HEK293 (cell line): ENCODE data around the gene SEC16A.

Source experiments
- CTCF ChIA-PET: fragments of 350-600 bp; formaldehyde crosslinking; extraction: SDS; loops from one replicate; lab custom pipeline; 2021; ENCODE audit warnings: antibody characterized with exemption; lab: Yijun Ruan, JAX
- POLR2A ChIA-PET: fragments of 300-600 bp; formaldehyde crosslinking; extraction: SDS; loops from one replicate; lab custom pipeline; 2020; ENCODE audit warnings: antibody characterized with exemption, inconsistent platforms; lab: Yijun Ruan, JAX
- H3K27ac ChIP-seq: fragments of 200-500 bp; sonication (Bioruptor generic); 2 replicates; pipeline ENCODE4 v1.5.1; 2014; ENCODE audit warnings: low read depth, low read length, control low read depth, inconsistent platforms; ENCODE audit errors: extremely low read depth
- H3K36me3 ChIP-seq, 2 experiments: fragments of 200-500 bp in 1 of 2; sonication (Bioruptor generic) in 1 of 2; 1 replicate in 1 of 2; 2 replicates in 1 of 2; pipeline ENCODE4 v1.5.1; 2014 to 2017; ENCODE audit warnings: inconsistent platforms in 2 of 2, low read length in 2 of 2; ENCODE audit not compliant: control insufficient read depth in 2 of 2, insufficient read depth in 1 of 2
- H3K4me1 ChIP-seq: fragments of 200-500 bp; sonication (Bioruptor generic); 2 replicates; pipeline ENCODE4 v1.5.1; 2014; ENCODE audit warnings: mild to moderate bottlenecking, low read length, inconsistent platforms; ENCODE audit not compliant: control insufficient read depth, insufficient read depth
- H3K4me3 ChIP-seq: 2 replicates; pipeline ENCODE4 v1.5.1; 2011; ENCODE audit warnings: low read depth, mild to moderate bottlenecking, control low read depth, low read length, moderate library complexity
- H3K9me3 ChIP-seq: fragments of 200-500 bp; sonication (Bioruptor generic); 2 replicates; pipeline ENCODE4 v1.5.1; 2014; ENCODE audit warnings: low read depth, low read length, inconsistent platforms; ENCODE audit not compliant: control insufficient read depth, insufficient read depth
- GLIS1 ChIP-seq: fragments of 450-650 bp; formaldehyde crosslinking; IDR thresholded peaks from 2 replicates; pipeline ENCODE4 v1.5.1; 2016; ENCODE audit warnings: missing biosample characterization, missing genetic modification characterization
- GLIS2 ChIP-seq: fragments of 450-650 bp; formaldehyde crosslinking; IDR thresholded peaks from 2 replicates; pipeline ENCODE4 v1.5.1; 2016; ENCODE audit warnings: missing biosample characterization, missing genetic modification characterization
- KLF10 ChIP-seq: fragments of 450-650 bp; IDR thresholded peaks from 2 replicates; pipeline ENCODE4 v1.5.1; 2018; ENCODE audit warnings: missing biosample characterization, mild to moderate bottlenecking, missing genetic modification characterization
- KLF8 ChIP-seq: fragments of 450-650 bp; formaldehyde crosslinking; IDR thresholded peaks from 2 replicates; pipeline ENCODE4 v1.5.1; 2016; ENCODE audit warnings: missing biosample characterization, missing genetic modification characterization
- PBX3 ChIP-seq: sonication (generic); formaldehyde crosslinking; IDR thresholded peaks from 2 replicates; pipeline ENCODE4 v1.8.1; 2022; ENCODE audit warnings: mild to moderate bottlenecking, moderate library complexity, missing genetic modification reagents
- PRDM10 ChIP-seq: fragments of 450-650 bp; formaldehyde crosslinking; IDR thresholded peaks from 2 replicates; pipeline ENCODE4 v1.5.1; 2016; ENCODE audit warnings: missing biosample characterization, missing genetic modification characterization
- ZFP69B ChIP-seq: fragments of 450-650 bp; formaldehyde crosslinking; IDR thresholded peaks from 2 replicates; pipeline ENCODE4 v1.5.1; 2016; ENCODE audit warnings: missing biosample characterization, missing genetic modification characterization
- ZNF10 ChIP-seq: fragments of 450-650 bp; formaldehyde crosslinking; IDR thresholded peaks from 2 replicates; pipeline ENCODE4 v1.5.1; 2017; ENCODE audit warnings: missing biosample characterization, missing genetic modification characterization
- ZNF423 ChIP-seq: fragments of 450-650 bp; formaldehyde crosslinking; IDR thresholded peaks from 2 replicates; pipeline ENCODE4 v1.5.1; 2016; ENCODE audit warnings: missing biosample characterization, missing genetic modification characterization
- ZNF629 ChIP-seq: fragments of 450-650 bp; formaldehyde crosslinking; IDR thresholded peaks from 2 replicates; pipeline ENCODE4 v1.5.1; 2017; ENCODE audit warnings: missing biosample characterization, missing genetic modification characterization
- ZNF658 ChIP-seq: fragments of 450-650 bp; formaldehyde crosslinking; IDR thresholded peaks from 2 replicates; pipeline ENCODE4; 2016; ENCODE audit warnings: missing biosample characterization, missing genetic modification characterization
- ZNF791 ChIP-seq: fragments of 450-650 bp; formaldehyde crosslinking; IDR thresholded peaks from 2 replicates; pipeline ENCODE4 v1.5.1; 2016; ENCODE audit warnings: missing biosample characterization, missing genetic modification characterization
- ZSCAN30 ChIP-seq: fragments of 450-650 bp; IDR thresholded peaks from 2 replicates; pipeline ENCODE4 v1.5.1; 2018; ENCODE audit warnings: missing biosample characterization, mild to moderate bottlenecking, missing genetic modification characterization, moderate library complexity
- TF ChIP-seq, protein P1 (sequence below): fragments of 450-650 bp; formaldehyde crosslinking; IDR thresholded peaks from 2 replicates; pipeline ENCODE4 v1.5.1; 2016; ENCODE audit warnings: missing biosample characterization, missing genetic modification characterization
- TF ChIP-seq, protein P2 (sequence below): fragments of 450-650 bp; formaldehyde crosslinking; conservative IDR thresholded peaks from 2 replicates; pipeline ENCODE4 v1.5.1; 2016; ENCODE audit warnings: low read depth, missing biosample characterization, missing genetic modification characterization
- TF ChIP-seq, protein P3 (sequence below): fragments of 450-650 bp; formaldehyde crosslinking; conservative IDR thresholded peaks from 2 replicates; pipeline ENCODE4 v1.5.1; 2016; ENCODE audit warnings: low read depth, missing biosample characterization, missing genetic modification characterization

SEC16A gene

GRCh38 chr9:136484153-136485048 is 1.6 kb upstream of the SEC16A start:
- peak overlapping the region; percentile 57 for H3K4me3 ChIP-seq
- TF ChIP-seq ZNF10 (tag by site-specific recombination) (peak; percentile 19; the same call in 1 of the 2 replicates), ZNF658 (tag by site-specific recombination) (no peak), PRDM10 (tag by site-specific recombination) (peak; percentile 79)
- POLR2A ChIA-PET = interaction anchor here (1.0 to 2.1 kb wide), 7 partner anchors 75 to 243 kb away, joined by 3 to 8 read pairs (median 5); partner anchors contain the start of genes AGPAT2 and DNLZ
- CTCF ChIA-PET = interaction anchor here (0.6 to 9.1 kb wide), 33 partner anchors 17 to 675 kb away, joined by 3 to 360 read pairs (median 4); no protein-coding TSS in a partner anchor
- peaks cover 0 to 8% of the 10 kb centered on the region in 2 experiments; a peak in 1 of 3 replicates for H3K36me3 ChIP-seq
- no peaks in the 10 kb centered on the region for H3K9me3 ChIP-seq
- no peaks in the 10 kb centered on the region; the same call in 1 of the 2 replicates for H3K4me1 ChIP-seq
- peak overlapping the region; percentile 94; the same call in 1 of the 2 replicates for H3K27ac ChIP-seq

DNA sequence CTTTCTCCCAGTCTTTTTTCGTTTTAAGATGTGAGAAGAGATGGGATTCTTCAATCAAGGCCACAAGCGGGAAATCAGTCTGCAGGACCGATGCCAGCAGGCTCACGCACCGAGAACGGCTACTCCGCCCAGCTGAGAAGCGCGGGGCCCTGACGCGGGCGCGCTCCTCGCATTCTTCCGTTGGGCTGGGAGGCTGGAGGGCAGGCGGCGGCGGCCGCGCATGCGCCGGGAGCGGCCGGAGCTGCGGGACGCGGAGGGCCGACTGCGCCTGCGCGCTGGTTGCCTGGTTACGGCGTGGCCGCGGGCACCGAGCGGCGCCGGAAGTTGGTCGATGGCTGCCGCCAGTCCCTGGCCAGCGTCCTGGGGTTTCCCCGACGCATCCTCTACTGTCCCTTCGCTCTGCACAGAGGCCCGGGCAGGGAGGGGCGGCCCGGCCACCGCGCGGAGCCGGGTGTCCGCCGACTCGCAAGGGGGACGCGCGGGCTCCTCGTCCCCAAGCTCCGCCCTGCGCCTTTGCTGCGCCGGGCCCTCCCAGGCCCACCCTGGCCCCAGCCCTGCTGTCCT is 831 bp upstream of the SEC16A start:
- CTCF ChIA-PET = interaction anchor here (0.7 to 9.1 kb wide), 13 partner anchors 55 to 675 kb away, joined by 3 to 360 read pairs (median 3); no protein-coding TSS in a partner anchor
- H3K27ac ChIP-seq = peak overlapping the region; percentile 94
- peak overlapping the region; percentile 57 for H3K4me3 ChIP-seq
- H3K4me1 ChIP-seq = no peaks in the 10 kb centered on the region; the same call in 1 of the 2 replicates
- POLR2A ChIA-PET = interaction anchor here (1.0 to 2.1 kb wide), 5 partner anchors 74 to 244 kb away, joined by 3 to 8 read pairs (median 5); partner anchors contain the start of genes AGPAT2 and DNLZ
- H3K9me3 ChIP-seq = no peaks in the 10 kb centered on the region
- peaks cover 0 to 10% of the 10 kb centered on the region in 2 experiments; a peak in 2 of 3 replicates for H3K36me3 ChIP-seq
- TF ChIP-seq GLIS2 (no peak), ZNF629 (tag by site-specific recombination) (peak; percentile 42; the same call in 1 of the 2 replicates), ZFP69B (peak; percentile 21; the same call in 1 of the 2 replicates), PBX3 (CRISPR knock-in tag) (0 out of 2 replicates have a peak, but pooled peaks have one; percentile 63), KLF10 (tag by site-specific recombination) (peak; percentile 69; the same call in 1 of the 2 replicates), KLF8 (tag by site-specific recombination) (peak; percentile 93), ZNF791 (tag by site-specific recombination) (no peak), GLIS1 (tag by site-specific recombination) (peak; percentile 7; the same call in 1 of the 2 replicates), ZNF423 (tag by site-specific recombination) (no peak), ZSCAN30 (peak; percentile 44; the same call in 1 of the 2 replicates)
- TF ChIP-seq, protein P1, sequence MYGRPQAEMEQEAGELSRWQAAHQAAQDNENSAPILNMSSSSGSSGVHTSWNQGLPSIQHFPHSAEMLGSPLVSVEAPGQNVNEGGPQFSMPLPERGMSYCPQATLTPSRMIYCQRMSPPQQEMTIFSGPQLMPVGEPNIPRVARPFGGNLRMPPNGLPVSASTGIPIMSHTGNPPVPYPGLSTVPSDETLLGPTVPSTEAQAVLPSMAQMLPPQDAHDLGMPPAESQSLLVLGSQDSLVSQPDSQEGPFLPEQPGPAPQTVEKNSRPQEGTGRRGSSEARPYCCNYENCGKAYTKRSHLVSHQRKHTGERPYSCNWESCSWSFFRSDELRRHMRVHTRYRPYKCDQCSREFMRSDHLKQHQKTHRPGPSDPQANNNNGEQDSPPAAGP = 0 out of 2 replicates have a peak, but pooled peaks have one; percentile 41
- TF ChIP-seq, protein P2, sequence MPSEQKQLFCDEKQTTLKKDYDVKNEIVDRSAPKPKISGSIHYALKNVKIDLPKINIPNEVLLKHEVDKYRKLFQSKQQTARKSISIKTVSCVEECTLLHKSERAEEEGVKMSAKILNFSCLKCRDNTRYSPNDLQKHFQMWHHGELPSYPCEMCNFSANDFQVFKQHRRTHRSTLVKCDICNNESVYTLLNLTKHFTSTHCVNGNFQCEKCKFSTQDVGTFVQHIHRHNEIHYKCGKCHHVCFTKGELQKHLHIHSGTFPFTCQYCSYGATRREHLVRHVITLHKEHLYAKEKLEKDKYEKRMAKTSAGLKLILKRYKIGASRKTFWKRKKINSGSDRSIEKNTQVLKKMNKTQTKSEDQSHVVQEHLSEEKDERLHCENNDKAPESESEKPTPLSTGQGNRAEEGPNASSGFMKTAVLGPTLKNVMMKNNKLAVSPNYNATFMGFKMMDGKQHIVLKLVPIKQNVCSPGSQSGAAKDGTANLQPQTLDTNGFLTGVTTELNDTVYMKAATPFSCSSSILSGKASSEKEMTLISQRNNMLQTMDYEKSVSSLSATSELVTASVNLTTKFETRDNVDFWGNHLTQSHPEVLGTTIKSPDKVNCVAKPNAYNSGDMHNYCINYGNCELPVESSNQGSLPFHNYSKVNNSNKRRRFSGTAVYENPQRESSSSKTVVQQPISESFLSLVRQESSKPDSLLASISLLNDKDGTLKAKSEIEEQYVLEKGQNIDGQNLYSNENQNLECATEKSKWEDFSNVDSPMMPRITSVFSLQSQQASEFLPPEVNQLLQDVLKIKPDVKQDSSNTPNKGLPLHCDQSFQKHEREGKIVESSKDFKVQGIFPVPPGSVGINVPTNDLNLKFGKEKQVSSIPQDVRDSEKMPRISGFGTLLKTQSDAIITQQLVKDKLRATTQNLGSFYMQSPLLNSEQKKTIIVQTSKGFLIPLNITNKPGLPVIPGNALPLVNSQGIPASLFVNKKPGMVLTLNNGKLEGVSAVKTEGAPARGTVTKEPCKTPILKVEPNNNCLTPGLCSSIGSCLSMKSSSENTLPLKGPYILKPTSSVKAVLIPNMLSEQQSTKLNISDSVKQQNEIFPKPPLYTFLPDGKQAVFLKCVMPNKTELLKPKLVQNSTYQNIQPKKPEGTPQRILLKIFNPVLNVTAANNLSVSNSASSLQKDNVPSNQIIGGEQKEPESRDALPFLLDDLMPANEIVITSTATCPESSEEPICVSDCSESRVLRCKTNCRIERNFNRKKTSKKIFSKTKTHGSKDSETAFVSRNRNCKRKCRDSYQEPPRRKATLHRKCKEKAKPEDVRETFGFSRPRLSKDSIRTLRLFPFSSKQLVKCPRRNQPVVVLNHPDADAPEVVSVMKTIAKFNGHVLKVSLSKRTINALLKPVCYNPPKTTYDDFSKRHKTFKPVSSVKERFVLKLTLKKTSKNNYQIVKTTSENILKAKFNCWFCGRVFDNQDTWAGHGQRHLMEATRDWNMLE (tag by site-specific recombination) = no peak
- TF ChIP-seq, protein P3, sequence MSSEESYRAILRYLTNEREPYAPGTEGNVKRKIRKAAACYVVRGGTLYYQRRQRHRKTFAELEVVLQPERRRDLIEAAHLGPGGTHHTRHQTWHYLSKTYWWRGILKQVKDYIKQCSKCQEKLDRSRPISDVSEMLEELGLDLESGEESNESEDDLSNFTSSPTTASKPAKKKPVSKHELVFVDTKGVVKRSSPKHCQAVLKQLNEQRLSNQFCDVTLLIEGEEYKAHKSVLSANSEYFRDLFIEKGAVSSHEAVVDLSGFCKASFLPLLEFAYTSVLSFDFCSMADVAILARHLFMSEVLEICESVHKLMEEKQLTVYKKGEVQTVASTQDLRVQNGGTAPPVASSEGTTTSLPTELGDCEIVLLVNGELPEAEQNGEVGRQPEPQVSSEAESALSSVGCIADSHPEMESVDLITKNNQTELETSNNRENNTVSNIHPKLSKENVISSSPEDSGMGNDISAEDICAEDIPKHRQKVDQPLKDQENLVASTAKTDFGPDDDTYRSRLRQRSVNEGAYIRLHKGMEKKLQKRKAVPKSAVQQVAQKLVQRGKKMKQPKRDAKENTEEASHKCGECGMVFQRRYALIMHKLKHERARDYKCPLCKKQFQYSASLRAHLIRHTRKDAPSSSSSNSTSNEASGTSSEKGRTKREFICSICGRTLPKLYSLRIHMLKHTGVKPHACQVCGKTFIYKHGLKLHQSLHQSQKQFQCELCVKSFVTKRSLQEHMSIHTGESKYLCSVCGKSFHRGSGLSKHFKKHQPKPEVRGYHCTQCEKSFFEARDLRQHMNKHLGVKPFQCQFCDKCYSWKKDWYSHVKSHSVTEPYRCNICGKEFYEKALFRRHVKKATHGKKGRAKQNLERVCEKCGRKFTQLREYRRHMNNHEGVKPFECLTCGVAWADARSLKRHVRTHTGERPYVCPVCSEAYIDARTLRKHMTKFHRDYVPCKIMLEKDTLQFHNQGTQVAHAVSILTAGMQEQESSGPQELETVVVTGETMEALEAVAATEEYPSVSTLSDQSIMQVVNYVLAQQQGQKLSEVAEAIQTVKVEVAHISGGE (tag by site-specific recombination) = peak; percentile 49
